Measurements from ENCODE around the gene SHISA5. TPM values are rescaled to one million over a fixed set of nuclear protein-coding genes. Genes with fewer than 3 reads are reported as not detected.

The SHISA5 gene
- total RNA-seq, 5 donors from 2014 or later (not counting 1 experiment from before 2014, with no cell fraction given) = 156 to 258 (median 217) TPM

- 9% methylated on average over 19 of the region's 26 CpGs for WGBS (ENCODE audit: insufficient coverage)
- H3K27me3 Mint-ChIP-seq = no peaks in the 10 kb centered on the region
- Histone ChIP-seq H3K27me3 (replicated peaks in 1 of 2; ENCODE audit: control insufficient read depth in 2 of 2, extremely low read depth in 1 of 2, insufficient read depth in 2 of 2, low read length in 1 of 2) (no peaks in the 10 kb centered on the region), H3K4me3 (ENCODE audit: control insufficient read depth in 1 of 2, extremely low read depth in 1 of 2, low read length in 1 of 2) (peak overlapping the region; percentile 39 to 77), H3K27ac (ENCODE audit: low read length) (peak overlapping the region; percentile 67), H3K9me3 (no peaks in the 10 kb centered on the region), H3K4me1 (ENCODE audit: control insufficient read depth in 1 of 2, extremely low read depth in 1 of 2, insufficient read depth in 2 of 2, low read length in 2 of 2) (peaks cover 19 to 55% of the 10 kb centered on the region in 2 experiments), H3K36me3 (ENCODE audit: control insufficient read depth in 2 of 2, extremely low read depth in 1 of 2, insufficient read depth in 1 of 2, low read length in 1 of 2) (no peaks in the 10 kb centered on the region)
- H3K4me1 Mint-ChIP-seq = peaks cover 56 to 71% (median 68%) of the 10 kb centered on the region in 3 donors
- DNase-seq = peak in 3 of 35 experiments; percentile 8 to 27 (median 17)
- peak overlapping the region; percentile 89 to 90 for H3K27ac Mint-ChIP-seq
- H3K4me3 Mint-ChIP-seq = peak overlapping the region; percentile 75 to 86 (median 83)
- ATAC-seq (replicated peaks in 1 of 4) = peak; percentile 3 to 18 (median 5)
- peaks cover 13% of the 10 kb centered on the region for H3K36me3 Mint-ChIP-seq
- ChIA-PET POLR2A (no interaction called here), CTCF (interaction anchor here in 1 of 2 donors (1.0 to 1.3 kb wide), 2 partner anchors 44 to 67 kb away, joined by 3 read pairs; no protein-coding TSS in a partner anchor)
- no peaks in the 10 kb centered on the region for H3K9me3 Mint-ChIP-seq
These were observed 448 bp downstream of the SHISA5 start for GRCh38 chr3:48503401-48504050.

- Mint-ChIP-seq H3K27ac (peak overlapping the region; percentile 89 to 90), H3K36me3 (peaks cover 18% of the 10 kb centered on the region), H3K4me1 (peaks cover 54 to 68% (median 65%) of the 10 kb centered on the region in 3 donors), H3K9me3 (no peaks in the 10 kb centered on the region), H3K4me3 (peak overlapping the region; percentile 75 to 86 (median 83)), H3K27me3 (no peaks in the 10 kb centered on the region)
- no peak overlapping the region for H3K4me3 ChIP-seq (ENCODE audit: control insufficient read depth in 1 of 2, extremely low read depth in 1 of 2, low read length in 1 of 2)
- no peak for ATAC-seq (replicated peaks in 1 of 4)
- peaks cover 18 to 51% of the 10 kb centered on the region in 2 experiments for H3K4me1 ChIP-seq (ENCODE audit: control insufficient read depth in 1 of 2, extremely low read depth in 1 of 2, insufficient read depth in 2 of 2, low read length in 2 of 2)
- H3K27me3 ChIP-seq (replicated peaks in 1 of 2; ENCODE audit: control insufficient read depth in 2 of 2, extremely low read depth in 1 of 2, insufficient read depth in 2 of 2, low read length in 1 of 2) = no peaks in the 10 kb centered on the region
- 100% methylated on average over 6 of the region's 6 CpGs for WGBS (ENCODE audit: insufficient coverage)
- ChIA-PET POLR2A (no interaction called here), CTCF (interaction anchor here in 1 of 2 donors (1.0 kb wide), 1 partner anchor 45 kb away, joined by 3 read pairs; no protein-coding TSS in a partner anchor)
- H3K27ac ChIP-seq (ENCODE audit: low read length) = peak overlapping the region; percentile 67
- no peak for DNase-seq
- H3K36me3 ChIP-seq (ENCODE audit: control insufficient read depth in 2 of 2, extremely low read depth in 1 of 2, insufficient read depth in 1 of 2, low read length in 1 of 2) = peaks cover 0 to 5% of the 10 kb centered on the region in 2 donors
- H3K9me3 ChIP-seq = no peaks in the 10 kb centered on the region
These were observed 1.2 kb downstream of the SHISA5 start for GRCh38 chr3:48502728-48503168.

GRCh38 chr3:48502121-48502520 lies 1.9 kb downstream of the SHISA5 start:
- Histone ChIP-seq H3K4me1 (ENCODE audit: control insufficient read depth in 1 of 2, extremely low read depth in 1 of 2, insufficient read depth in 2 of 2, low read length in 2 of 2) (peaks cover 16 to 44% of the 10 kb centered on the region in 2 experiments), H3K27ac (ENCODE audit: low read length) (peak overlapping the region; percentile 34), H3K36me3 (ENCODE audit: control insufficient read depth in 2 of 2, extremely low read depth in 1 of 2, insufficient read depth in 1 of 2, low read length in 1 of 2) (peaks cover 0 to 5% of the 10 kb centered on the region in 2 donors), H3K9me3 (no peaks in the 10 kb centered on the region), H3K27me3 (replicated peaks in 1 of 2; ENCODE audit: control insufficient read depth in 2 of 2, extremely low read depth in 1 of 2, insufficient read depth in 2 of 2, low read length in 1 of 2) (no peaks in the 10 kb centered on the region), H3K4me3 (ENCODE audit: control insufficient read depth in 1 of 2, extremely low read depth in 1 of 2, low read length in 1 of 2) (no peak overlapping the region)
- no peak for DNase-seq
- CTCF ChIA-PET = interaction anchor here in 1 of 2 donors (1.2 kb wide), 1 partner anchor 66 kb away, joined by 3 read pairs; no protein-coding TSS in a partner anchor
- peak overlapping the region; percentile 89 to 90 for H3K27ac Mint-ChIP-seq
- ATAC-seq (replicated peaks in 1 of 4) = no peak
- H3K36me3 Mint-ChIP-seq = peaks cover 20% of the 10 kb centered on the region
- peak overlapping the region; percentile 75 to 86 (median 83) for H3K4me3 Mint-ChIP-seq
- no peaks in the 10 kb centered on the region for H3K27me3 Mint-ChIP-seq
- peaks cover 47 to 62% (median 59%) of the 10 kb centered on the region in 3 donors for H3K4me1 Mint-ChIP-seq
- 84% methylated on average over 5 of the region's 5 CpGs for WGBS (ENCODE audit: insufficient coverage)
- no peaks in the 10 kb centered on the region for H3K9me3 Mint-ChIP-seq
- POLR2A ChIA-PET = no interaction called here

GRCh38 chr3:48501196-48501595 lies 2.8 kb downstream of the SHISA5 start:
- Histone ChIP-seq H3K9me3 (no peaks in the 10 kb centered on the region), H3K36me3 (ENCODE audit: control insufficient read depth in 2 of 2, extremely low read depth in 1 of 2, insufficient read depth in 1 of 2, low read length in 1 of 2) (peaks cover 0 to 5% of the 10 kb centered on the region in 2 donors), H3K27me3 (replicated peaks in 1 of 2; ENCODE audit: control insufficient read depth in 2 of 2, extremely low read depth in 1 of 2, insufficient read depth in 2 of 2, low read length in 1 of 2) (no peaks in the 10 kb centered on the region), H3K4me3 (ENCODE audit: control insufficient read depth in 1 of 2, extremely low read depth in 1 of 2, low read length in 1 of 2) (no peak overlapping the region), H3K4me1 (ENCODE audit: control insufficient read depth in 1 of 2, extremely low read depth in 1 of 2, insufficient read depth in 2 of 2, low read length in 2 of 2) (peaks cover 12 to 38% of the 10 kb centered on the region in 2 experiments), H3K27ac (ENCODE audit: low read length) (no peak overlapping the region)
- no peaks in the 10 kb centered on the region for H3K9me3 Mint-ChIP-seq
- ChIA-PET POLR2A (interaction anchor here in 1 of 2 donors (0.6 kb wide), 1 partner anchor 89 kb away, joined by 3 read pairs; no protein-coding TSS in a partner anchor), CTCF (interaction anchor here (0.6 to 1.2 kb wide), 2 partner anchors 43 to 65 kb away, joined by 3 to 5 read pairs; no protein-coding TSS in a partner anchor)
- ATAC-seq (replicated peaks in 1 of 4) = no peak
- peaks cover 38 to 52% (median 49%) of the 10 kb centered on the region in 3 donors for H3K4me1 Mint-ChIP-seq
- H3K4me3 Mint-ChIP-seq = peak overlapping the region in 1 of 3 donors; percentile 1
- peak overlapping the region; percentile 89 to 90 for H3K27ac Mint-ChIP-seq
- 76% methylated on average over 2 of the region's 7 CpGs for WGBS (ENCODE audit: insufficient coverage)
- H3K27me3 Mint-ChIP-seq = no peaks in the 10 kb centered on the region
- H3K36me3 Mint-ChIP-seq = peaks cover 20% of the 10 kb centered on the region
- DNase-seq = no peak

GRCh38 chr3:48500656-48501055 lies 3.3 kb downstream of the SHISA5 start:
- Histone ChIP-seq H3K9me3 (no peaks in the 10 kb centered on the region), H3K4me3 (ENCODE audit: control insufficient read depth in 1 of 2, extremely low read depth in 1 of 2, low read length in 1 of 2) (no peak overlapping the region), H3K36me3 (ENCODE audit: control insufficient read depth in 2 of 2, extremely low read depth in 1 of 2, insufficient read depth in 1 of 2, low read length in 1 of 2) (peaks cover 0 to 5% of the 10 kb centered on the region in 2 donors), H3K4me1 (ENCODE audit: control insufficient read depth in 1 of 2, extremely low read depth in 1 of 2, insufficient read depth in 2 of 2, low read length in 2 of 2) (peaks cover 12 to 35% of the 10 kb centered on the region in 2 experiments), H3K27ac (ENCODE audit: low read length) (no peak overlapping the region), H3K27me3 (replicated peaks in 1 of 2; ENCODE audit: control insufficient read depth in 2 of 2, extremely low read depth in 1 of 2, insufficient read depth in 2 of 2, low read length in 1 of 2) (no peaks in the 10 kb centered on the region)
- ATAC-seq (replicated peaks in 1 of 4) (no peak), DNase-seq (no peak)
- peak overlapping the region; percentile 56 to 89 for H3K27ac Mint-ChIP-seq
- no peaks in the 10 kb centered on the region for H3K9me3 Mint-ChIP-seq
- ChIA-PET CTCF (interaction anchor here in 1 of 2 donors (1.1 kb wide), 1 partner anchor 100 kb away, joined by 3 read pairs; no protein-coding TSS in a partner anchor), POLR2A (no interaction called here)
- H3K4me3 Mint-ChIP-seq = no peak overlapping the region
- H3K4me1 Mint-ChIP-seq = peaks cover 35 to 49% (median 46%) of the 10 kb centered on the region in 3 donors
- peaks cover 20% of the 10 kb centered on the region for H3K36me3 Mint-ChIP-seq
- WGBS (ENCODE audit: insufficient coverage) = 98% methylated on average over 4 of the region's 5 CpGs
- H3K27me3 Mint-ChIP-seq = no peaks in the 10 kb centered on the region

- Mint-ChIP-seq H3K36me3 (peaks cover 28% of the 10 kb centered on the region), H3K4me3 (no peak overlapping the region), H3K4me1 (peaks cover 0 to 3% (median 0%) of the 10 kb centered on the region in 3 donors), H3K27me3 (no peaks in the 10 kb centered on the region), H3K9me3 (no peaks in the 10 kb centered on the region), H3K27ac (no peak overlapping the region)
- H3K4me1 ChIP-seq (ENCODE audit: control insufficient read depth in 1 of 2, extremely low read depth in 1 of 2, insufficient read depth in 2 of 2, low read length in 2 of 2) = no peaks in the 10 kb centered on the region
- no peak overlapping the region for H3K4me3 ChIP-seq (ENCODE audit: control insufficient read depth in 1 of 2, extremely low read depth in 1 of 2, low read length in 1 of 2)
- ChIA-PET POLR2A (interaction anchor here in 1 of 2 donors (0.6 kb wide), 1 partner anchor 64 kb away, joined by 3 read pairs; no protein-coding TSS in a partner anchor), CTCF (no interaction called here)
- no peaks in the 10 kb centered on the region for H3K27me3 ChIP-seq (replicated peaks in 1 of 2; ENCODE audit: control insufficient read depth in 2 of 2, extremely low read depth in 1 of 2, insufficient read depth in 2 of 2, low read length in 1 of 2)
- no CpG with 5 or more reads among the region's 3 CpGs for WGBS (ENCODE audit: insufficient coverage)
- DNase-seq (no peak), ATAC-seq (replicated peaks in 1 of 4) (no peak)
- H3K27ac ChIP-seq (ENCODE audit: low read length) = no peak overlapping the region
- no peaks in the 10 kb centered on the region for H3K9me3 ChIP-seq
- peaks cover 0 to 4% of the 10 kb centered on the region in 2 donors for H3K36me3 ChIP-seq (ENCODE audit: control insufficient read depth in 2 of 2, extremely low read depth in 1 of 2, insufficient read depth in 1 of 2, low read length in 1 of 2)
These were observed 10.8 kb downstream of the SHISA5 start for GRCh38 chr3:48493203-48493501.
